LNCAP (cell line): ENCODE data around the gene TYRO3.

Experiments
- TF ChIP-seq, protein P1 (sequence below): fragments of 450-650 bp; IDR thresholded peaks from 2 replicates; pipeline ENCODE4 v1.5.1; 2017; ENCODE audit warnings: mild to moderate bottlenecking

Gene TYRO3

DNA sequence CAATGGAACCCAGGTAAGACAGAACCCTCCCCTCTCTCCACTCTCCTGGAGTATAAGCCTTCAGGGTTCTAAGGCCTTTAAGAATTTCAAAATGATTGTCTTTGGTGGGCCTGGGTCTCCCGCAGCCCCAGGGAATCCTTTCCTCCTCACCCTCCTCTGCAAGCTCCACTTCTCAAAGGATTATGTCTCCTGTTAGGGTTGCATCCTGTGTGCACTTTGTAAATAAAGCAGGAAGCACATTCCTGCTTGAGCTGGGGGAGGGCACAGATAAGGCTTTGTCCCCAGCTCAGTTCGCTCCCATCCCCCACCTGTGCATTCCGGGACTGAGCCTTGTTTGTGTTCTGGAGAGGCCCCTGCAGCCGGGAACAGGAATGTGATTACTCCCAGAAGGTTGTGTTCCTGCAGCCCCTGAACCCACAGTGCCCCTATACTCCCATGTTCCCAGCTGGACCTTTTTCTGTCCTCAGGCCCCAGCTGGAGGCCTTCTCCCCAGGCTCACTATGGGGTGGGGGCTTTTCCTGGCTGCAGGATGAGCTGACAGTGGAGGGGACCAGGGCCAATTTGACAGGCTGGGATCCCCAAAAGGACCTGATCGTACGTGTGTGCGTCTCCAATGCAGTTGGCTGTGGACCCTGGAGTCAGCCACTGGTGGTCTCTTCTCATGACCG lies 9.5 kb downstream of the TYRO3 start:
- TF ChIP-seq, protein P1, sequence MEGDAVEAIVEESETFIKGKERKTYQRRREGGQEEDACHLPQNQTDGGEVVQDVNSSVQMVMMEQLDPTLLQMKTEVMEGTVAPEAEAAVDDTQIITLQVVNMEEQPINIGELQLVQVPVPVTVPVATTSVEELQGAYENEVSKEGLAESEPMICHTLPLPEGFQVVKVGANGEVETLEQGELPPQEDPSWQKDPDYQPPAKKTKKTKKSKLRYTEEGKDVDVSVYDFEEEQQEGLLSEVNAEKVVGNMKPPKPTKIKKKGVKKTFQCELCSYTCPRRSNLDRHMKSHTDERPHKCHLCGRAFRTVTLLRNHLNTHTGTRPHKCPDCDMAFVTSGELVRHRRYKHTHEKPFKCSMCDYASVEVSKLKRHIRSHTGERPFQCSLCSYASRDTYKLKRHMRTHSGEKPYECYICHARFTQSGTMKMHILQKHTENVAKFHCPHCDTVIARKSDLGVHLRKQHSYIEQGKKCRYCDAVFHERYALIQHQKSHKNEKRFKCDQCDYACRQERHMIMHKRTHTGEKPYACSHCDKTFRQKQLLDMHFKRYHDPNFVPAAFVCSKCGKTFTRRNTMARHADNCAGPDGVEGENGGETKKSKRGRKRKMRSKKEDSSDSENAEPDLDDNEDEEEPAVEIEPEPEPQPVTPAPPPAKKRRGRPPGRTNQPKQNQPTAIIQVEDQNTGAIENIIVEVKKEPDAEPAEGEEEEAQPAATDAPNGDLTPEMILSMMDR = no peak

DNA sequence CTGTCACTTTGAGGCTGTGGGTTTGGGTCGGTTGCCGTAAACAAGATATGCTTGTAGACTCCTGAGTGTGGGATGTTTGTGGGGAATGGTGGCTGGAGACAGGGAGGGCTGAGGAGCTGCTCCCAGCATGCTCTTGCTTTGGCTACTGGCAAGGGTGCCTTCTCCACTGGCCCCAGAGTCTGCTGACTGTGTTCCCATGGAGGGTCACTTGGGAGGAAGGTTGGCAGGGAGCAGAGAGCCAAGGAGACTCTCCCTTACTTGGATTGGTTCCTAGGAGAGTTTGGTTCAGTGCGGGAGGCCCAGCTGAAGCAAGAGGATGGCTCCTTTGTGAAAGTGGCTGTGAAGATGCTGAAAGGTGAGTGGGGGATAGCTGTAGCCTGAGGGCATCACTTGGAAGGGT lies 11.8 kb downstream of the TYRO3 start:
- TF ChIP-seq, protein P1 = no peak

DNA sequence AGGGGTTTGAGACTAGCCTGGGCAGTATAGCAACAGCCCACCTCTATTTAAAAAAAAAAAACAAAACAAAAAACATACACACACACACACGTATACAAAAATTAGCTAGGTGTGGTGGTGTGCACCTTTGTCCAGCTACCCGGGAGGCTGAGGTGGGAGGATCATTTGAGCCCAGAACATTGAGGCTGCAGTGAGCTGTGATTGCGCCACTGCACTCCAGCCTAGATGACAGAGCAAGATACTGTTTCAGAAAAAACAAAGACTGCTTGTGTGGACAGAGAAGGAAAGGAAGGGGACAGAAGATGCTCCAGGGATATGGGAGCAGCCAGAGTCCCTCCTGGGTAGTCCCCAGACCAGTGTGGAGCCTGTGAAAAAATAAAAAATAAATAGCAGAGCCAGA lies 12.9 kb downstream of the TYRO3 start:
- TF ChIP-seq, protein P1 = no peak

DNA sequence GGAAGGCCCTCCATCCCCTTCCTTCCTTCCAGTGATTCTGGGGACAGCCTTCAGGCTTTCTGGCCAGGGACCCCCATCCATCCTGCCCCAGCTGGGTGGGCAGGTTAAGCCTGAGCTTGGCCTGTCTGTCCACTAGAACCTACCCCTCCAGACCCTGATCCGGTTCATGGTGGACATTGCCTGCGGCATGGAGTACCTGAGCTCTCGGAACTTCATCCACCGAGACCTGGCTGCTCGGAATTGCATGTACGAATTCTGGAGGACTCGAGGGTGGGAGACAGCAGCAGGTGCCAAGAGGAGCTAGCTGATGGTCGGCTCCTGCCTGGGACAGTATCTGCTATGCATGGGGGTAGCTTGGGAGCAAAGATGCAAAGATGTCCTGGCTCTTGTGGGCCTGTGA lies 13.9 kb downstream of the TYRO3 start:
- TF ChIP-seq, protein P1 = no peak

DNA sequence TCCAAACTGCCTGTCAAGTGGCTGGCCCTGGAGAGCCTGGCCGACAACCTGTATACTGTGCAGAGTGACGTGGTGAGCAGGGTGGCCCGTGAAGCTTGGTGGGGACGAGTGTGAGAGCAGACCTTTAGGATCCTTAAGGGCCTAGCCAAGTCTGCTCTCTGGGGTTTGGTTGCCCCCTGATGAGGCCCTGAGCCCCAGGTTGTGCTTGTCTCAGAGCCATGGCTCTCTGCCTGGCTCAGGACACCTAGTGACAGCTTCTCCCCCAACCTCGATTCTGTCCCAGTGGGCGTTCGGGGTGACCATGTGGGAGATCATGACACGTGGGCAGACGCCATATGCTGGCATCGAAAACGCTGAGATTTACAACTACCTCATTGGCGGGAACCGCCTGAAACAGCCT lies 14.4 kb downstream of the TYRO3 start:
- TF ChIP-seq, protein P1 = no peak

DNA sequence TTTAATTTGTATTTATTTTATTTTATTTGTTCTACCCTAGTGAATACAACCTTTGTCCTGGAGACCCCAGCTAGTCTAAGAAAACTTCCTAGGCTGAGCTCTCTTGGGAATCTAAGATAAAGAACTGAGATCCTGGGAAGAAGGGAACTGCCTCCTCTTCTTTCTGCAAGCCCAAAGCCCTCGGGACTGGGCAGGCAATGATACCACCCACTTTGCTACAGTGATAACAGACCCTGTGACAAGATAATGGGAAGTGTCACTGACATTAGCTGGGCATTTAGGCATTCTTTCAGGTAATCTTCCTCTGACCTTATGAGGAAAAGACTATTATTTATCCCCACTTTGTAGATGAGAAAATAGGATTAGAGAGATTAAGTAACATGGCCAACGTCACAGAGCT lies 15.1 kb downstream of the TYRO3 start:
- TF ChIP-seq, protein P1 = no peak

DNA sequence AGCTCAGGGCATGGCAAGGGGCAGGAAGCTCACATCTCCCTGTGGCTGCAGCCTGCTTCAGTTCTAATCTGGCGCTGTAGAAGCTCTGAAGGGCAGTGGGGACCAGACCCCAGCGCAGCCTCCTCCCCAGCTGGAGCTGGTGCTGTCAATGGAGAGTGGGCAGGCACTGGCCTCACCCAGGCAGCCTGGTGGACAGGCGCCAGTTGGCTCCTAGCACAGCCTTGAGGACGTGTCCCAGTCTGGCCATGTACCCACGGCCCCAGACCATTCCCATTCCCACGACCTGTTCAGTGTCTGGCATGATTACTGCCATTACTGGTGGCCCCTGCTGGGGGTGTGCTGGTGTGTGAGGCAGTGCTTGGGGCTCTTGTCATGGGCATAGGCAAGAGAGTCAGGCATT lies 16.3 kb downstream of the TYRO3 start:
- TF ChIP-seq, protein P1 = no peak
